ENCODE results near the gene ERMP1. TPM values are rescaled to one million over a fixed set of nuclear protein-coding genes. Genes with fewer than 3 reads are reported as not detected.
"Not testable (repeated sequence)": the region's sequence is repeated elsewhere in the genome, so short reads cannot be mapped to it uniquely, and the experiment has no call there.

Gene ERMP1
- polyA plus RNA-seq, 1 of the 3 experiments (the other 2 are of a cell fraction), result 5.9 TPM

DNA sequence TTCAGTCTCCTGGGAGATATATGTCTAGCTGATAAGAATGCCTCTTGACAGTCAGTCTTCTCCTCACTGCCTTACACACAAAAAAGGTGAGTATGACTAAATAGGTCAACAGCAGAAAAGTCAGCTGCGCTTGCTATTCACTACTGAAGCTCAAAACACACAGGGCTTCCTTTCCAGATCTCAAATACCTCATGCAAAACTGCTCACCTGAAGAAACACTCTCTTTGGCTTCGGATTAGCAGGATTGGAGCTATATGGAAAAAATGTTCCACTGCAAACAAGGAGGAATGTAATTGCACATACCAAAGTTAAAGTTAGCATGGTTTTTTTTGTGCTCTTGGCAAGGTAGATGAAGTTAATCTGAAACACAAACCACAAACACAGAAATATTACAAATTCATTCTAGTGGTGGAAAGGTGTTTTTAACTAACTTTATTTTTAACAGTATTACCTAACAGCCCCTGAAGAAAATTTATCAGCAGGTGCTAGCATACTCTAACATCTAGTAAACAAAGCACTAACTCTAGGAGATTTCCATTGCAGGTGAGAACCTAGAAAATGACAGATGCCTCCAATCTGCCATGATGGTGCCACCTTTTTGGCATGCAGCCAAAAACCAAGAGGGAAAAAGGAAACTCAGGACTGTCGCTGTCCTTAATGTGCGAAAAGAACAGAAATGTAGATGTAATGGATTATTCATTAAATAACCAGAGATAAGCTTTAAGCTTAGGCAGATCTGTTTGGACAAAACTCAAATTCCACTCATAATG, 31.8 kb downstream of the ERMP1 start:
- no peaks in the 10 kb centered on the region for H3K27me3 ChIP-seq (ENCODE audit: insufficient read depth)
- H3K4me1 ChIP-seq (ENCODE audit: control insufficient read depth in 1 of 2, insufficient read depth in 2 of 2, low read depth in 1 of 2, low read length in 1 of 2), result peaks cover 0 to 3% of the 10 kb centered on the region in 2 experiments; a peak in 2 of 4 replicates
- CTCF ChIA-PET, result interaction anchor here (0.7 to 3.2 kb wide), 5 partner anchors 24 to 505 kb away, joined by 3 to 8 read pairs (median 4); partner anchors contain the start of gene ERMP1
- H3K9ac ChIP-seq, result no peak overlapping the region
- H3K4me2 ChIP-seq, result no peak overlapping the region
- 94% methylated on average over 4 of the region's 4 CpGs for WGBS (ENCODE audit: low lambda C conversion rate)
- H3F3A ChIP-seq (replicated peaks; ENCODE audit: insufficient read depth), result no peaks in the 10 kb centered on the region
- H3K79me2 ChIP-seq (ENCODE audit: insufficient read depth), result no peaks in the 10 kb centered on the region
- no peaks in the 10 kb centered on the region for H3K9me3 ChIP-seq
- H2AFZ ChIP-seq (ENCODE audit: low read depth), result no peak overlapping the region
- TF ChIP-seq GABPA (IDR thresholded peaks at IDR 0.05; ENCODE audit: low read depth), result no peak
- TF ChIP-seq NFIC (IDR thresholded peaks at IDR 0.05; ENCODE audit: borderline replicate concordance), result peak; percentile 70
- TF ChIP-seq RAD21 (IDR thresholded peaks at IDR 0.05; ENCODE audit: low read length), result no peak
- no peak for TF ChIP-seq MXI1 (IDR thresholded peaks at IDR 0.05; ENCODE audit: low read depth, low read length)
- TF ChIP-seq ELF1 (IDR thresholded peaks at IDR 0.05), result no peak
- H3K27ac ChIP-seq (ENCODE audit: low read depth in 2 of 2, low read length in 1 of 2), result peak overlapping the region in 1 of 2 experiments; percentile 16; a peak in 1 of 4 replicates
- DNase-seq, result peak; percentile 11
- H4K20me1 ChIP-seq (ENCODE audit: insufficient read depth), result no peaks in the 10 kb centered on the region
- H3K4me3 ChIP-seq (ENCODE audit: low read depth in 2 of 2, low read length in 1 of 2), result no peak overlapping the region
- H3K9me2 ChIP-seq, result no peaks in the 10 kb centered on the region
- H3K36me3 ChIP-seq (replicated peaks in 1 of 2; ENCODE audit: control insufficient read depth in 1 of 2, insufficient read depth in 2 of 2, low read length in 1 of 2), result peaks cover 0 to 3% of the 10 kb centered on the region in 2 experiments
- POLR2A ChIA-PET, result no interaction called here

DNA sequence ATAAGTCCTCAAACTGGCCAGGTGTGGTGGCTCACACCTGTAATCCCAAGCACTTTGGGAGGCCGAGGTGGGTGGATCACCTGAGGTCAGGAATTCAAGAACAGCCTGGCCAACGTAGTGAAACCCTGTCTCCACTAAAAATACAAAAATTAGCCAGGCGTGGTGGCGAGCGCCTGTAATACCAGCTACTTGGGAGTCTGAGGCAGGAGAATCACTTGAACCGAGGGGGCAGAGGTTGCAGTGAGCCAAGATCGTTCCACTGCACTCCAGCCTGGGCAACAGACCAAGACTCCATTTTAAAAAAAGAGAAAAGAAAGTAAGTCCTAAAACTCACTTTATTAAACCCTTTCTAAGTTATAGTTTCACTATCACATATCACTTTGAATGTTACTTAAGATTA, 32.5 kb downstream of the ERMP1 start:
- POLR2A ChIA-PET; H3K9me2 ChIP-seq; H4K20me1 ChIP-seq (ENCODE audit: insufficient read depth); H3K79me2 ChIP-seq (ENCODE audit: insufficient read depth); H2AFZ ChIP-seq (ENCODE audit: low read depth); DNase-seq; H3K27me3 ChIP-seq (ENCODE audit: insufficient read depth); H3K9me3 ChIP-seq; H3F3A ChIP-seq (replicated peaks; ENCODE audit: insufficient read depth); H3K4me3 ChIP-seq (ENCODE audit: low read depth in 2 of 2, low read length in 1 of 2); H3K4me1 ChIP-seq (ENCODE audit: control insufficient read depth in 1 of 2, insufficient read depth in 2 of 2, low read depth in 1 of 2, low read length in 1 of 2); H3K4me2 ChIP-seq; H3K9ac ChIP-seq; H3K27ac ChIP-seq (ENCODE audit: low read depth in 2 of 2, low read length in 1 of 2); H3K36me3 ChIP-seq (replicated peaks in 1 of 2; ENCODE audit: control insufficient read depth in 1 of 2, insufficient read depth in 2 of 2, low read length in 1 of 2): not testable (repeated sequence)
- CTCF ChIA-PET, result interaction anchor here (0.9 to 3.2 kb wide), 3 partner anchors 26 to 506 kb away, joined by 3 to 8 read pairs (median 7); partner anchors contain the start of gene ERMP1
- WGBS (ENCODE audit: low lambda C conversion rate), result 98% methylated on average over 7 of the region's 7 CpGs

DNA sequence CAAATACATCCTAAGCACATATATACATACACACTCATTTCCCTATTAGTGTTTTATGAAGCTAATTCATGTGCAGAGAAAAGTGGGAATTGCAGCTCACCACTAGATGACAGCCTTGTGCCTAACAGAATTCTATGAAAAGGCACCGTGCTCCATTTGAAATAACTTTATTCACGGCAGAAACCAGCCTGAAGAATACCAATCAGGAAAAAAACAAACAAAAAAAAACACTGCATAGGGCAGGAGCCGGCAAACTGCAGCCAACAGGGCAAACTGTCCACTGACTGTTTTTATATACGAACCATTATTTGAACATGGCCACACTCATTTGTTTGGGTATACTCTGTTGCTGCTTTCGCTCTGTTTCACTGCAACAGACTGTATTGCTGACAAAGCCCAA, 33.6 kb downstream of the ERMP1 start:
- ChIA-PET CTCF (interaction anchor here (0.6 to 1.4 kb wide), 17 partner anchors 12 to 769 kb away, joined by 3 to 9 read pairs (median 4); partner anchors contain the start of gene CD274), POLR2A (interaction anchor here (0.7 kb wide), 1 partner anchor 35 kb away, joined by 3 read pairs; no protein-coding TSS in a partner anchor)
- DNase-seq, result peak; percentile 38
- no peak overlapping the region for H3K9ac ChIP-seq
- peaks cover 0 to 3% of the 10 kb centered on the region in 2 experiments; a peak in 2 of 4 replicates for H3K4me1 ChIP-seq (ENCODE audit: control insufficient read depth in 1 of 2, insufficient read depth in 2 of 2, low read depth in 1 of 2, low read length in 1 of 2)
- peak overlapping the region; percentile 21 to 25; a peak in 2 of 4 replicates for H3K4me3 ChIP-seq (ENCODE audit: low read depth in 2 of 2, low read length in 1 of 2)
- H3K4me2 ChIP-seq, result peak overlapping the region; percentile 48; the same call in 1 of the 2 replicates
- 29% methylated on average over 5 of the region's 5 CpGs for WGBS (ENCODE audit: low lambda C conversion rate)
- H3K36me3 ChIP-seq (replicated peaks in 1 of 2; ENCODE audit: control insufficient read depth in 1 of 2, insufficient read depth in 2 of 2, low read length in 1 of 2), result peaks cover 0 to 6% of the 10 kb centered on the region in 2 experiments
- no peaks in the 10 kb centered on the region for H3K79me2 ChIP-seq (ENCODE audit: insufficient read depth)
- no peaks in the 10 kb centered on the region for H4K20me1 ChIP-seq (ENCODE audit: insufficient read depth)
- H2AFZ ChIP-seq (ENCODE audit: low read depth), result no peak overlapping the region
- H3F3A ChIP-seq (replicated peaks; ENCODE audit: insufficient read depth), result no peaks in the 10 kb centered on the region
- no peaks in the 10 kb centered on the region for H3K9me3 ChIP-seq
- no peaks in the 10 kb centered on the region for H3K9me2 ChIP-seq
- H3K27me3 ChIP-seq (ENCODE audit: insufficient read depth), result no peaks in the 10 kb centered on the region
- no peak overlapping the region for H3K27ac ChIP-seq (ENCODE audit: low read depth in 2 of 2, low read length in 1 of 2)
- TF ChIP-seq TEAD4 (IDR thresholded peaks at IDR 0.05; ENCODE audit: borderline replicate concordance, insufficient read depth), result no peak
- TF ChIP-seq, protein P1, sequence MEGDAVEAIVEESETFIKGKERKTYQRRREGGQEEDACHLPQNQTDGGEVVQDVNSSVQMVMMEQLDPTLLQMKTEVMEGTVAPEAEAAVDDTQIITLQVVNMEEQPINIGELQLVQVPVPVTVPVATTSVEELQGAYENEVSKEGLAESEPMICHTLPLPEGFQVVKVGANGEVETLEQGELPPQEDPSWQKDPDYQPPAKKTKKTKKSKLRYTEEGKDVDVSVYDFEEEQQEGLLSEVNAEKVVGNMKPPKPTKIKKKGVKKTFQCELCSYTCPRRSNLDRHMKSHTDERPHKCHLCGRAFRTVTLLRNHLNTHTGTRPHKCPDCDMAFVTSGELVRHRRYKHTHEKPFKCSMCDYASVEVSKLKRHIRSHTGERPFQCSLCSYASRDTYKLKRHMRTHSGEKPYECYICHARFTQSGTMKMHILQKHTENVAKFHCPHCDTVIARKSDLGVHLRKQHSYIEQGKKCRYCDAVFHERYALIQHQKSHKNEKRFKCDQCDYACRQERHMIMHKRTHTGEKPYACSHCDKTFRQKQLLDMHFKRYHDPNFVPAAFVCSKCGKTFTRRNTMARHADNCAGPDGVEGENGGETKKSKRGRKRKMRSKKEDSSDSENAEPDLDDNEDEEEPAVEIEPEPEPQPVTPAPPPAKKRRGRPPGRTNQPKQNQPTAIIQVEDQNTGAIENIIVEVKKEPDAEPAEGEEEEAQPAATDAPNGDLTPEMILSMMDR (IDR thresholded peaks at IDR 0.05), result peak; percentile 93
- TF ChIP-seq, protein P2, sequence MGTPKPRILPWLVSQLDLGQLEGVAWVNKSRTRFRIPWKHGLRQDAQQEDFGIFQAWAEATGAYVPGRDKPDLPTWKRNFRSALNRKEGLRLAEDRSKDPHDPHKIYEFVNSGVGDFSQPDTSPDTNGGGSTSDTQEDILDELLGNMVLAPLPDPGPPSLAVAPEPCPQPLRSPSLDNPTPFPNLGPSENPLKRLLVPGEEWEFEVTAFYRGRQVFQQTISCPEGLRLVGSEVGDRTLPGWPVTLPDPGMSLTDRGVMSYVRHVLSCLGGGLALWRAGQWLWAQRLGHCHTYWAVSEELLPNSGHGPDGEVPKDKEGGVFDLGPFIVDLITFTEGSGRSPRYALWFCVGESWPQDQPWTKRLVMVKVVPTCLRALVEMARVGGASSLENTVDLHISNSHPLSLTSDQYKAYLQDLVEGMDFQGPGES (IDR thresholded peaks at IDR 0.05; ENCODE audit: low read depth, low read length), result no peak
- TF ChIP-seq, protein P3, sequence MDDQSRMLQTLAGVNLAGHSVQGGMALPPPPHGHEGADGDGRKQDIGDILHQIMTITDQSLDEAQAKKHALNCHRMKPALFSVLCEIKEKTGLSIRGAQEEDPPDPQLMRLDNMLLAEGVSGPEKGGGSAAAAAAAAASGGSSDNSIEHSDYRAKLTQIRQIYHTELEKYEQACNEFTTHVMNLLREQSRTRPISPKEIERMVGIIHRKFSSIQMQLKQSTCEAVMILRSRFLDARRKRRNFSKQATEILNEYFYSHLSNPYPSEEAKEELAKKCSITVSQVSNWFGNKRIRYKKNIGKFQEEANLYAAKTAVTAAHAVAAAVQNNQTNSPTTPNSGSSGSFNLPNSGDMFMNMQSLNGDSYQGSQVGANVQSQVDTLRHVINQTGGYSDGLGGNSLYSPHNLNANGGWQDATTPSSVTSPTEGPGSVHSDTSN (IDR thresholded peaks at IDR 0.05), result no peak
- TF ChIP-seq SMC3 (IDR thresholded peaks at IDR 0.05; ENCODE audit: low read depth, low read length), result peak; percentile 70
- TF ChIP-seq MXI1 (IDR thresholded peaks at IDR 0.05; ENCODE audit: low read depth, low read length), result no peak; the same call in 1 of the 2 replicates
- no peak for TF ChIP-seq RCOR1 (IDR thresholded peaks at IDR 0.05; ENCODE audit: low read length)
- TF ChIP-seq FOXJ3 (CRISPR knock-in tag; IDR thresholded peaks at IDR 0.05), result no peak
- no peak for TF ChIP-seq NRF1 (IDR thresholded peaks at IDR 0.05; ENCODE audit: low read depth, low read length)
- no peak for TF ChIP-seq POLR2AphosphoS5 (IDR thresholded peaks at IDR 0.05; ENCODE audit: low read depth, low read length)
- TF ChIP-seq, protein P4, sequence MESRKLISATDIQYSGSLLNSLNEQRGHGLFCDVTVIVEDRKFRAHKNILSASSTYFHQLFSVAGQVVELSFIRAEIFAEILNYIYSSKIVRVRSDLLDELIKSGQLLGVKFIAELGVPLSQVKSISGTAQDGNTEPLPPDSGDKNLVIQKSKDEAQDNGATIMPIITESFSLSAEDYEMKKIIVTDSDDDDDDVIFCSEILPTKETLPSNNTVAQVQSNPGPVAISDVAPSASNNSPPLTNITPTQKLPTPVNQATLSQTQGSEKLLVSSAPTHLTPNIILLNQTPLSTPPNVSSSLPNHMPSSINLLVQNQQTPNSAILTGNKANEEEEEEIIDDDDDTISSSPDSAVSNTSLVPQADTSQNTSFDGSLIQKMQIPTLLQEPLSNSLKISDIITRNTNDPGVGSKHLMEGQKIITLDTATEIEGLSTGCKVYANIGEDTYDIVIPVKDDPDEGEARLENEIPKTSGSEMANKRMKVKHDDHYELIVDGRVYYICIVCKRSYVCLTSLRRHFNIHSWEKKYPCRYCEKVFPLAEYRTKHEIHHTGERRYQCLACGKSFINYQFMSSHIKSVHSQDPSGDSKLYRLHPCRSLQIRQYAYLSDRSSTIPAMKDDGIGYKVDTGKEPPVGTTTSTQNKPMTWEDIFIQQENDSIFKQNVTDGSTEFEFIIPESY (IDR thresholded peaks at IDR 0.05; ENCODE audit: borderline replicate concordance, low read depth), result no peak
